PC-9 (cell line): ENCODE data around the gene DUSP22. TPM values are rescaled to one million over a fixed set of nuclear protein-coding genes. Genes with fewer than 3 reads are reported as not detected.

ENCODE experiments used
- BruUV-seq: library from RNA; stranded (reverse); fragments of 400-500 nt; replicated peaks from 2 replicates; lab custom pipeline; 2021; lab: Mats Ljungman, UMichigan
- CTCF ChIA-PET: fragments of 300-600 bp; sonication (Branson Sonifier 250); formaldehyde crosslinking; loops from one replicate; lab custom pipeline; 2022; ENCODE audit warnings: antibody characterized with exemption; lab: Charles Lee
- POLR2A ChIA-PET: fragments of 300-600 bp; sonication (Branson Sonifier 250); formaldehyde crosslinking; loops from one replicate; lab custom pipeline; 2022; ENCODE audit warnings: antibody characterized with exemption; ENCODE audit not compliant: unreplicated experiment; lab: Charles Lee
- DNase-seq, 2 experiments: peaks; one replicate each; pipeline versions ENCODE4 v3.0.0 to v3.0.0-alpha.2; 2015 to 2022; ENCODE audit warnings: mixed read lengths in 1 of 2
- H2AFZ ChIP-seq: fragments of 200-600 bp; sonication (generic); 2 replicates; pipeline ENCODE4 v1.8.1; 2017; ENCODE audit warnings: antibody characterized with exemption
- H3F3A ChIP-seq: fragments of 200-600 bp; sonication (generic); 2 replicates; pipeline ENCODE4 v1.8.1; 2017; ENCODE audit warnings: antibody characterized with exemption, mild to moderate bottlenecking, low read depth; ENCODE audit not compliant: insufficient read depth
- H3K27ac ChIP-seq: fragments of 200-600 bp; sonication (generic); 2 replicates; pipeline ENCODE4 v1.6.1; 2016; ENCODE audit warnings: mixed run types
- H3K27me3 ChIP-seq: fragments of 200-600 bp; sonication (generic); 2 replicates; pipeline ENCODE4 v1.6.1; 2016; ENCODE audit warnings: low read depth, mixed run types; ENCODE audit not compliant: insufficient read depth
- H3K36me3 ChIP-seq: fragments of 200-600 bp; sonication (generic); 2 replicates; pipeline ENCODE4 v1.6.1; 2016; ENCODE audit warnings: low read depth, mixed run types
- H3K4me1 ChIP-seq: fragments of 200-600 bp; sonication (generic); replicated peaks from 2 replicates; pipeline ENCODE4 v1.6.1; 2016; ENCODE audit warnings: mixed run types; ENCODE audit not compliant: insufficient read depth
- H3K4me2 ChIP-seq: fragments of 200-600 bp; sonication (generic); 2 replicates; pipeline ENCODE4 v1.6.1; 2017; ENCODE audit warnings: mixed run types
- H3K4me3 ChIP-seq: fragments of 200-600 bp; sonication (generic); 2 replicates; pipeline ENCODE4 v1.6.1; 2016; ENCODE audit warnings: mixed run types
- H3K79me2 ChIP-seq: fragments of 200-600 bp; sonication (generic); 2 replicates; pipeline ENCODE4 v1.6.1; 2017; ENCODE audit warnings: low read depth, mixed run types
- H3K9me2 ChIP-seq: fragments of 200-600 bp; sonication (generic); 2 replicates; pipeline ENCODE4 v1.8.1; 2017; ENCODE audit warnings: mild to moderate bottlenecking; ENCODE audit not compliant: insufficient read depth
- H3K9me3 ChIP-seq: fragments of 200-600 bp; sonication (generic); 2 replicates; pipeline ENCODE4 v1.8.1; 2016; ENCODE audit warnings: low read depth; ENCODE audit not compliant: insufficient read depth
- H4K20me1 ChIP-seq: fragments of 200-600 bp; sonication (generic); 2 replicates; pipeline ENCODE4 v1.8.1; 2017; ENCODE audit not compliant: insufficient read depth
- EZH2 ChIP-seq: fragments of 200-600 bp; sonication (generic); IDR thresholded peaks from 2 replicates; pipeline ENCODE4 v1.8.0; 2017; ENCODE audit warnings: antibody characterized with exemption, low read depth
- intact Hi-C: fragments of 100-400 bp; cut with micrococcal nuclease; formaldehyde crosslinking; loops from one replicate; pipeline ENCODE4 v1.10.0; 2022; ENCODE audit not compliant: unreplicated experiment
- total RNA-seq: library from RNA; stranded (reverse); gene quantifications from 2 replicates; pipeline ENCODE4 v1.2.3, GENCODE V29; 2021
- TF ChIP-seq, protein P1 (sequence below): fragments of 200-600 bp; sonication (generic); conservative IDR thresholded peaks from 2 replicates; pipeline ENCODE4 v1.6.1; 2017; ENCODE audit warnings: mixed run types, antibody characterized with exemption, mild to moderate bottlenecking, moderate library complexity

Gene DUSP22
- total RNA-seq, 1 experiment from 2014 or later, result 25.5 TPM

DNA sequence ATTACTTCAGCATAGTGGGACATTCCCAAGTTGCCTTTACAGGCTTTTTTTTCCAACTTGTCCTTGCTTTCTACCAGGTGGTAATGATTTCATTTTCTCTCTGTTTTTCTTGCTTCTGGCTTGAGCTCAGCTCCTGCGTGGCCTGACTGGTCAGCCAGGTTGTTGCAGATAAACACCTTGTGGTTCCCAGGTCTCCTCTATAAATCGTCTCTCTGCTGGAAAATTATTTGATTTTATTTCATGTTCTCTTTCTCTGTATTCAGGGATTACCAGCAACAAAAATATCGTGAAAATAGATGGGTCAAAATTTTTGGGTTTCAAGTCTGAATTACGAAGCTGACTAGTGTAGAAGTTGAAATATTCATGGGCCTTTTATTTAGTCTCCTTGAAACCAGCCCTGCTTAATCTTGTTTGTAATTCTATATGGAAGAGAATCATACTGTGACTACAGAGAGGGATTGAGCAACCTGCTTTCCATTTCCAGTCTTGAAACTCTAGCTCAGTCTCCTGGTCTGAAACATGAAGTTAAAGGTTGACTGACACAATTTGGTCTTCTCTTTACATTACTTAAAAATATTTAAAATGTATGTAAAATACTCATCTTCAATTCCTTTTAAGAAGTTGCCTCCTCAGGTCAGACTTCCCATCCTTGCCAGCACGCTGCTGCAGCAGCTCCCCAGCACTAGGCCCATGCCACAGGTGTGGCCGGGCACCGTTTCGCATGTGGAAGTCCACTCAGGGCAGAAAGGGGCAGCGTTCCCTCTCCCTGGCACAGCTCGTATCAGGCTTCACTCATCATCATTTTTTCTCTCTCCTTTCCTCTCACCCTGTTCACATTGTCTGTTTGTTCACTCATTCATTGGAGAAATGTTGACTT is 7.1 kb downstream of the DUSP22 start:
- Histone ChIP-seq H3K4me2 (no peak overlapping the region), H3K9me2 (no peaks in the 10 kb centered on the region), H3K4me3 (no peak overlapping the region), H2AFZ (no peak overlapping the region), H3K36me3 (no peaks in the 10 kb centered on the region), H3F3A (no peaks in the 10 kb centered on the region), H3K79me2 (no peaks in the 10 kb centered on the region), H3K27ac (no peak overlapping the region), H3K27me3 (peaks cover 68% of the 10 kb centered on the region), H4K20me1 (no peaks in the 10 kb centered on the region), H3K4me1 (no peaks in the 10 kb centered on the region), H3K9me3 (no peaks in the 10 kb centered on the region)
- intact Hi-C loops, result no loop called here
- no peak for DNase-seq
- TF ChIP-seq, protein P1, sequence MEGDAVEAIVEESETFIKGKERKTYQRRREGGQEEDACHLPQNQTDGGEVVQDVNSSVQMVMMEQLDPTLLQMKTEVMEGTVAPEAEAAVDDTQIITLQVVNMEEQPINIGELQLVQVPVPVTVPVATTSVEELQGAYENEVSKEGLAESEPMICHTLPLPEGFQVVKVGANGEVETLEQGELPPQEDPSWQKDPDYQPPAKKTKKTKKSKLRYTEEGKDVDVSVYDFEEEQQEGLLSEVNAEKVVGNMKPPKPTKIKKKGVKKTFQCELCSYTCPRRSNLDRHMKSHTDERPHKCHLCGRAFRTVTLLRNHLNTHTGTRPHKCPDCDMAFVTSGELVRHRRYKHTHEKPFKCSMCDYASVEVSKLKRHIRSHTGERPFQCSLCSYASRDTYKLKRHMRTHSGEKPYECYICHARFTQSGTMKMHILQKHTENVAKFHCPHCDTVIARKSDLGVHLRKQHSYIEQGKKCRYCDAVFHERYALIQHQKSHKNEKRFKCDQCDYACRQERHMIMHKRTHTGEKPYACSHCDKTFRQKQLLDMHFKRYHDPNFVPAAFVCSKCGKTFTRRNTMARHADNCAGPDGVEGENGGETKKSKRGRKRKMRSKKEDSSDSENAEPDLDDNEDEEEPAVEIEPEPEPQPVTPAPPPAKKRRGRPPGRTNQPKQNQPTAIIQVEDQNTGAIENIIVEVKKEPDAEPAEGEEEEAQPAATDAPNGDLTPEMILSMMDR, result no peak
- TF ChIP-seq EZH2, result no peak
- ChIA-PET CTCF (no interaction called here), POLR2A (no interaction called here)
- BruUV-seq, result no TSS peak

DNA sequence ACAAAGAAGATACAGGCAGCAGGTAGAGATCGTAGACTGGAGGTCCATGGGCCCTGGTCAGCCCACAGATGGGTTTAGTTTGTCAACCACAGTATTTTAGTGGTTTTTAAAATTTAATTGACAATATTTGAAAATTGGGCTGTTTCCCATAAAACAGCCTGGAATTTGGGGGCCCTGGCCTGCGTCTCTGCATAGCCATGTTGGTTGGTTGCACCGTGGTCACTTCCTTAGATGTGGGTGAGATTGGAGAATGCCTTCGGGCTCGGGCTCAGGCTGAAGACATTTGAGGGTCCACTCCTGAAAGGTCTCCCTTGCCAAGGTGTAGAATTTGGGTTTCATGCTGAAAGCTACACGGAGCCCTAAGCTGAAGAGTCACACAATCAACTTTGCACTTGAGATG is 7.7 kb downstream of the DUSP22 start:
- H3K79me2 ChIP-seq, result no peaks in the 10 kb centered on the region
- H3K27ac ChIP-seq, result no peak overlapping the region
- no peak for TF ChIP-seq EZH2
- TF ChIP-seq, protein P1, result no peak
- no peaks in the 10 kb centered on the region for H3K9me3 ChIP-seq
- DNase-seq, result no peak
- no TSS peak for BruUV-seq
- intact Hi-C loops, result no loop called here
- POLR2A ChIA-PET, result no interaction called here
- no peak overlapping the region for H3K4me2 ChIP-seq
- H3F3A ChIP-seq, result no peaks in the 10 kb centered on the region
- no peaks in the 10 kb centered on the region for H3K9me2 ChIP-seq
- no peak overlapping the region for H2AFZ ChIP-seq
- CTCF ChIA-PET, result no interaction called here
- H4K20me1 ChIP-seq, result no peaks in the 10 kb centered on the region
- H3K4me3 ChIP-seq, result no peak overlapping the region
- H3K36me3 ChIP-seq, result no peaks in the 10 kb centered on the region
- peaks cover 69% of the 10 kb centered on the region for H3K27me3 ChIP-seq
- no peaks in the 10 kb centered on the region for H3K4me1 ChIP-seq

DNA sequence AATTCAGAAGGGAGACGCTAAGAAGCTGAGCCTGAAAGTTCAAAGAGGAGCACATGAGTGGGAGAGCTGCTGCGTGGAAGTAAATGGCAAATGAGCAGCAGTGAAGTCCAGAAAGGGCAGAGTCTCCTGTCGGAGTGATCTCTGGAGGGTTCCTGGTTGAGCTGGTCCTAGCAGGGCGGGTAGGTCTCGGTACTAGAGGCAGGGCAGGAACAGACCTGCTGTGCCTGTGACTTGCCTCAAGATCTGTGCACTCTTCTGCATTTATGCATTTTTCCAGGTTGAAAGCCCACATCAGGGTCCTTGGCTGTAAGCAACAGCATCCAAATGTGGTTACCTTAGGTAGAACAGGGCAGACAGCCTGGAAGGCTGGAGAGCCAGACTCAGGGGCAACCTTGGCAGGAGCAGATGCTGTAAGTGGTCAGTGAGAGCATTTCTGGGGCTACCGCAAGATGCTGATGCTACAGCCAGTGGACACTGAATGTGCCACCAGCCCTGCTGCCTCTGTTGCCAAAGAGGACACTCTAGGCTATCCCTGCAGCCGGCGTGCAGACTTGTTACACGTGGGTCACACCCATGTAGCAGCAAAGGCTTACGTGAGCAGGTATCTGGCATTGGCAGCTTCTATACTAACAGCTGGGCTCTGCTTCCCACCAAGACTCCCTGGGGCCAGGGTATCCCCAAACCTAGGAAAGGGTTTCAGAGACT is 8.4 kb downstream of the DUSP22 start:
- no peak for TF ChIP-seq EZH2
- TF ChIP-seq, protein P1, result no peak
- H4K20me1 ChIP-seq, result no peaks in the 10 kb centered on the region
- BruUV-seq, result no TSS peak
- H3K4me3 ChIP-seq, result no peak overlapping the region
- ChIA-PET CTCF (no interaction called here), POLR2A (no interaction called here)
- no peak overlapping the region for H3K4me2 ChIP-seq
- DNase-seq, result no peak
- no peaks in the 10 kb centered on the region for H3K4me1 ChIP-seq
- H3K36me3 ChIP-seq, result no peaks in the 10 kb centered on the region
- no peak overlapping the region for H2AFZ ChIP-seq
- no peak overlapping the region for H3K27ac ChIP-seq
- H3F3A ChIP-seq, result no peaks in the 10 kb centered on the region
- H3K9me3 ChIP-seq, result no peaks in the 10 kb centered on the region
- peaks cover 73% of the 10 kb centered on the region for H3K27me3 ChIP-seq
- no peaks in the 10 kb centered on the region for H3K9me2 ChIP-seq
- intact Hi-C loops, result no loop called here
- H3K79me2 ChIP-seq, result no peaks in the 10 kb centered on the region
